Kidney epithelial cell (primary cell): ENCODE data around the gene GIT2. TPM values are rescaled to one million over a fixed set of nuclear protein-coding genes. Genes with fewer than 3 reads are reported as not detected.

ENCODE experiments used
- DNase-seq: peaks from one replicate; pipeline ENCODE4 v3.0.0-alpha.2; 2010; ENCODE audit warnings: low read depth
- H3K27me3 ChIP-seq: 2 replicates; pipeline ENCODE4 v1.6.0; 2011; ENCODE audit warnings: low read length; ENCODE audit not compliant: control insufficient read depth, insufficient read depth
- H3K36me3 ChIP-seq: 2 replicates; pipeline ENCODE4 v1.5.1; 2011; ENCODE audit warnings: low read length; ENCODE audit not compliant: control insufficient read depth, insufficient read depth
- H3K4me3 ChIP-seq: 2 replicates; pipeline ENCODE4 v1.5.1; 2011; ENCODE audit warnings: low read depth, mild to moderate bottlenecking, control low read depth, low read length
- CTCF ChIP-seq: IDR thresholded peaks from 2 replicates; pipeline ENCODE4 v1.5.1; 2011; ENCODE audit warnings: mild to moderate bottlenecking, moderate library complexity, low read length, control low read depth, inconsistent platforms; ENCODE audit not compliant: insufficient read depth, poor library complexity, severe bottlenecking
- total RNA-seq: library from RNA; depleted of rRNA; stranded (reverse); fragments of >200 nt; gene quantifications from 2 replicates; pipeline ENCODE4 v1.2.3, GENCODE V29; 2015

Gene GIT2
- total RNA-seq, 1 donor from 2014 or later: 20.3 TPM

GRCh38 chr12:109981311-109981710, 14.9 kb downstream of the GIT2 start:
- no peak for DNase-seq
- H3K4me3 ChIP-seq: no peak overlapping the region
- TF ChIP-seq CTCF: no peak
- H3K36me3 ChIP-seq: no peaks in the 10 kb centered on the region
- H3K27me3 ChIP-seq: no peaks in the 10 kb centered on the region

- no peak for DNase-seq
- no peak for TF ChIP-seq CTCF
- no peaks in the 10 kb centered on the region for H3K27me3 ChIP-seq
- H3K4me3 ChIP-seq: no peak overlapping the region
- H3K36me3 ChIP-seq: no peaks in the 10 kb centered on the region
Measured at GRCh38 chr12:109972821-109973220, 23.3 kb downstream of the GIT2 start.

GRCh38 chr12:109968801-109969200, 27.4 kb downstream of the GIT2 start:
- no peak for TF ChIP-seq CTCF
- Histone ChIP-seq H3K36me3 (no peaks in the 10 kb centered on the region), H3K4me3 (no peak overlapping the region), H3K27me3 (no peaks in the 10 kb centered on the region)
- DNase-seq: no peak

- H3K27me3 ChIP-seq: no peaks in the 10 kb centered on the region
- no peaks in the 10 kb centered on the region for H3K36me3 ChIP-seq
- no peak overlapping the region for H3K4me3 ChIP-seq
- no peak for TF ChIP-seq CTCF
- DNase-seq: no peak
Measured at GRCh38 chr12:109968032-109968420, 28.1 kb downstream of the GIT2 start.

GRCh38 chr12:109967383-109968031, 28.7 kb downstream of the GIT2 start:
- Histone ChIP-seq H3K36me3 (no peaks in the 10 kb centered on the region), H3K4me3 (no peak overlapping the region)

More at GRCh38 chr12:109967383-109968031, 28.7 kb downstream of the GIT2 start:
- DNase-seq: no peak
- no peaks in the 10 kb centered on the region for H3K27me3 ChIP-seq
- no peak for TF ChIP-seq CTCF
